ENCODE measurements around the gene UBQLN4. TPM values are rescaled to one million over a fixed set of nuclear protein-coding genes. Genes with fewer than 3 reads are reported as not detected.

Gene UBQLN4
- total RNA-seq, 4 donors from 2014 or later, result 15.1 to 16.5 (median 16.2) TPM

DNA sequence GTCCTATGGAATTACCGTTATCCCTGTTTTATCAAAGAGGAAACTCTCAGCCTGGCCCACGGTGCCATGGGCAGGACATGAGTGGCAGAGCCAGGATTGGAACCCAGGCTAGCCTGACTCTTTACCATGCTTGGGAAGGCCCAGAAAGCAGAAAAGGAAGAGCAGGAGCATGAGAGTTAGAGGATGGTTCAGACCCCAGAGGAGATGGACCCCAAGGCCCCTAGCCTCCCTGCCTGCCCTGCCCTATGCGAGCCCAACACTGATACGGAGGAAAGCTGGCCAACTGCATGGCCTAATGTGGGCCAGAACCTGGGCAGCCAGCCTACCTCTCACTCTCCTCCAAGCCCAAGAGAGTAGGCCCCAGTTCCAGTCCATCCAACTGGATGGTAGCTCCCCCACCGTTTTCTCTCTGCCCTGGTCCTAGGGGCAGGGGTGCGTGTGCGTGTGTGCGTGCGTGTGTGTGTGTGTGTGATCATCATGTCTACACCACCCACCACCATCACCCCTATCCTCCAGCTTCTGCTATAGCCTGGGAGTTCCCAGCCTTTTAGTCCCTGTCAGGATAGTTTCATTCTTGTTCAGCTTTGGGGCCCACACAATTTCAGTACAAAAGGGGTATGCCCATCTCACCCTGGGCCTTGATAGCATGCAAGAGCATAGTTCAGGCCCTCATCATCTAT is 44.0 kb upstream of the UBQLN4 start:
- TF ChIP-seq, protein P1, sequence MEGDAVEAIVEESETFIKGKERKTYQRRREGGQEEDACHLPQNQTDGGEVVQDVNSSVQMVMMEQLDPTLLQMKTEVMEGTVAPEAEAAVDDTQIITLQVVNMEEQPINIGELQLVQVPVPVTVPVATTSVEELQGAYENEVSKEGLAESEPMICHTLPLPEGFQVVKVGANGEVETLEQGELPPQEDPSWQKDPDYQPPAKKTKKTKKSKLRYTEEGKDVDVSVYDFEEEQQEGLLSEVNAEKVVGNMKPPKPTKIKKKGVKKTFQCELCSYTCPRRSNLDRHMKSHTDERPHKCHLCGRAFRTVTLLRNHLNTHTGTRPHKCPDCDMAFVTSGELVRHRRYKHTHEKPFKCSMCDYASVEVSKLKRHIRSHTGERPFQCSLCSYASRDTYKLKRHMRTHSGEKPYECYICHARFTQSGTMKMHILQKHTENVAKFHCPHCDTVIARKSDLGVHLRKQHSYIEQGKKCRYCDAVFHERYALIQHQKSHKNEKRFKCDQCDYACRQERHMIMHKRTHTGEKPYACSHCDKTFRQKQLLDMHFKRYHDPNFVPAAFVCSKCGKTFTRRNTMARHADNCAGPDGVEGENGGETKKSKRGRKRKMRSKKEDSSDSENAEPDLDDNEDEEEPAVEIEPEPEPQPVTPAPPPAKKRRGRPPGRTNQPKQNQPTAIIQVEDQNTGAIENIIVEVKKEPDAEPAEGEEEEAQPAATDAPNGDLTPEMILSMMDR (IDR thresholded peaks at IDR 0.05; ENCODE audit: low read depth), result no peak

DNA sequence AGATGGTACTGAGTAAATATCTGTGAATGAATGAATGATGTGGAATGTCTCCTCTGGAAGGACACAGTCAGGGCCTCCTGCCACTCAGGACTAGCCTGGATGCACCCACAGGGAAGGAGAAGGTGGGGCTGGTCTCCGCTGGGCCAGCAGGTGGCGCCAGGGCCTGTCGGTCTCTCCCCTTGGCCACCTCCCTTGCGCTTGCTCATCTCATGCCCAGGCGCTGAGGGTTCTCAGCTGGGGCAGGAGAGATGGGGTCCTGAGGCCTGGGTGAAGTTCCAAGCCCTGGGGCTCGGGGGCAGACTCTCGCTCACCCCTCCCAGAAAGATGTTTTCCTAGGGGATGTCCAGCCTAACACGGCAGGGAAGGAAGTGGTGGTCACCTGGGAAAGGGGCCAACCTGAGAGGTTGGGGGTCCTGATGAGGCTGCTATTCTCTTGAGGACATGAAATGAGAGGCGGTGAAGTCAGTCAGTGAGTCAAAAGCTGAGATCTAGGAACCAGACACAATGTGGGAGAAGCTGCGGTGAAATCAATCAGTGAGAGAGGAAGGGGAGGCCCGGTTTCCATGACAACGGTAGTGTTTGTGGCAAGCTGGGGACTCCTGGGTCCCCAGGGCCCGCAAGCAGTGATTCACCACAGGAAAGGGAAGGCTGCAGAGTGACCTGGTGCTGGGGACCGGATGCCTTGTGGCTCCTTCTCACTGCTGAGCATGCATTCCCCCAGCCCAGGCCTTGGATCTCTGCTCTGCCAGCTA is 43.2 kb upstream of the UBQLN4 start:
- TF ChIP-seq, protein P1 (IDR thresholded peaks at IDR 0.05; ENCODE audit: low read depth), result no peak

DNA sequence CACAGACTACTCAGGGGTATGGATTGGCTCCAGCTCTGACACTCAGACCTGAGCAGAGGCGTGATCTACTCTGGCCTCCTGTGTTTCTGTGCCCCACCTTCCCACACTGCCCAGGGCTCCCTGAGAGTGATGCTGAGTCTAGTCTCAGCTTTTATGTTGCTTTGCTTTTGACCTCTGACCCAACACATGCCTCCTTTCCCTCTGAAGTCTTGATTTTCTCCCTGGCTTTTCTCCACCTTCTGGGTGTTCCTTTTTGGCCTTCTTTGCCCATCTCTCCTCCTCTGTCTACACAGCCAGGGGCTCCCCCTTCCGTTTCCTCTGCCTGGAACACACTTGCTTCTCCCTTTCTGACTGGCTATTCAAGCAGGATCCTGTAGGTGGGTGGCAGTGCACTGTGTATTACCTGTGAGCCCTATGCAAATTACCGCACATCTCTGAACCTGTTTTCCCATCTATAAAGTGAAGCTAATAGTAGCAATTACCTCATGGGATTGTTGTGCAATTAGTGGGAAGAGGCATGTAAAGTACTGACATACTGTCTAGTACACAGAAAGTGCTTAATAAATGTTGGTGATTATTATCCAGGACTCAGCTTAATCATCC is 42.4 kb upstream of the UBQLN4 start:
- TF ChIP-seq, protein P1 (IDR thresholded peaks at IDR 0.05; ENCODE audit: low read depth), result no peak

DNA sequence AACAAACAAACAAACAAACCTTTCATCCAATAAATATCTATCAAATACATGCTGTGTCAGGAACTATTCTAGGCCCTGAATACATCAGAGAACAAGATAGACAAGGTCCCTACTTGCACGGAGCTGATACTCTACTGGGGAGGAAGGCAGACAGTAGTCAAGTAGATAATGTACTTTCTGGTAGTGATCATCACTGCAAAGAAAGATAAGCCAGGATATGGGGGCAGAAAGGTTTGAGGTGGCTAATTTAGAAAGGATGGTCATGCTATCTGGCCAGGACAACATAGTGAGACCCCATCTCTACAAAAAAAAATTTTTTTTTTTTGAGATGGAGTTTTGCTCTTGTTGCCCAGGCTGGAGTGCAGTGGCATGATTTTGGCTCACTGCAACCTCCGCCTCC is 38.0 kb upstream of the UBQLN4 start:
- TF ChIP-seq, protein P1 (IDR thresholded peaks at IDR 0.05; ENCODE audit: low read depth), result no peak

DNA sequence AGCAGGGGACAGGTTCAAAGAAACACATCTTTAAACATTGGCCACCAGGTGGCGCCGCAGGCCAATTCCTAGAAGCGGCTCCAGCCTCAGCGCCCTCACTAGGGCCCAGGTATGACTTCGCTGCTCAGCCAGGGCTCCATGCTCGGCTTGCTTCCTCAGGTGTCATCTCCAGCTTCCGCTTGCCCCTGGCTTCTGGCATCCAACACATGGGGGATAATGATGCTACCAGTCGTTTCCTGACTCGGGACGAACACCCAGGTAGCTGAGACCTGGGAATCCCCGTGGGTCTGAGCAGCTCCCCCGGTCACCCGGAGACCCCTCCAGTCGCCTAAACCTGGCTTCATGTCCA is 37.2 kb upstream of the UBQLN4 start:
- TF ChIP-seq, protein P1 (IDR thresholded peaks at IDR 0.05; ENCODE audit: low read depth), result no peak

DNA sequence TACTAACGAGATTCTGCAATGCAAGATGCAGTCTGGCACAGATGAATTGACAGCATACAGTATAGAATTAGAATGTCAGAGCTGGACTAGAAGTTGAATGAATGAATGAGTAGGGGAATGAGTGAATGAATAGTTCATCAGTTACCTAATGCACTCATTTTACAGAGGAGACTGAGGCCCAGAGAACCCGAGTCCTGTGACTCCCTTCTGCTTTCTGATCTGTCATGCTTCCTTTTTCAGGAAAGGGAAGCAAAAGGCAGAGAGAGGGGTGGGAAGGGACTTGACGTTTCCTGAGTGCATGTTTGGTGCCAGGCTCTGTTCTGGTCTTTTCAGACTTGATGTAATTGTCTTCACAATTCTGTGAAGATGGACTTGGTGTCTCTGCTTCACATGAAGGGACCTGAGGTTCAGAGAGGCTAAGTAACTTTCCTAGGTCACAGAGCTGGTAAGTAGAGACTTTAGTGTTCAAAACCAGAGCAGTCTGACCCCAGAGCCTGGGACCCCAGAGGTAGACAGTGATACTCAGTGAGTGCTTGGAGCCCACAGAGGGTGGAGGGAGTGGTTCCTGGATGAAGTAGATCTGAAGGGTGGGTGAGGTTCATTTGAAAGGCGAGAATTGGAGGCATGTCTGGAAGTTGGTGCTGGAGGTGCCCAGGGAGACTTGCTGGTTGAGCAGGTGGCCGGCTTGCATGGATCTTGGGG is 36.7 kb upstream of the UBQLN4 start:
- TF ChIP-seq, protein P1 (IDR thresholded peaks at IDR 0.05; ENCODE audit: low read depth), result no peak

DNA sequence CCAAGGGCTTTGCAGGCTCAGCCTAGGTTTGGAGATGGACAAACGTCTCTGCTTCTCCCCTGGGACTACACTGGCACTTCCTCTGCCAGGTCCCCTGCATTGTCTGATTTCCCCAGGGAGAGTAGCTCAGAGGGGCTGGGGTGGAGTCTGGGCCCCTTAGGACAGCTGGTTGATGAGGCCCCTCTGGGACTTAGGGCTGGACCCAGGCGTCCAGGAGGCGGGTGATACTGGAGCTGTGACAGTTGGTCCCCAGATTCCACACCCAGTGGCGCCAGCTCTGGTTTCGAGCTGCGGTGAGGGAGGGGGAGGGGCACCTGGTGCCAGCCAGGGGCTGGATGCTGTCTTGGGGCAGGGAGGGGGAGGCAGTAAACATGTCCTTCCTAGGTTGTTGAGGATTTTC is 36.1 kb upstream of the UBQLN4 start:
- TF ChIP-seq, protein P1 (IDR thresholded peaks at IDR 0.05; ENCODE audit: low read depth), result no peak

Measured in subcutaneous adipose tissue (tissue), 4 donors.